HS-27A (cell line): ENCODE results near the gene LIN7A.
"Not testable (repeated sequence)": the region's sequence is repeated elsewhere in the genome, so short reads cannot be mapped to it uniquely, and the experiment has no call there.

Experiments
- DNase-seq: peaks from one replicate; pipeline ENCODE4 v3.0.0-alpha.2; 2012; ENCODE audit warnings: low read depth, missing footprints

LIN7A gene

GRCh38 chr12:80810874-80811273 lies 126.9 kb downstream of the LIN7A start:
- no peak for DNase-seq

DNA sequence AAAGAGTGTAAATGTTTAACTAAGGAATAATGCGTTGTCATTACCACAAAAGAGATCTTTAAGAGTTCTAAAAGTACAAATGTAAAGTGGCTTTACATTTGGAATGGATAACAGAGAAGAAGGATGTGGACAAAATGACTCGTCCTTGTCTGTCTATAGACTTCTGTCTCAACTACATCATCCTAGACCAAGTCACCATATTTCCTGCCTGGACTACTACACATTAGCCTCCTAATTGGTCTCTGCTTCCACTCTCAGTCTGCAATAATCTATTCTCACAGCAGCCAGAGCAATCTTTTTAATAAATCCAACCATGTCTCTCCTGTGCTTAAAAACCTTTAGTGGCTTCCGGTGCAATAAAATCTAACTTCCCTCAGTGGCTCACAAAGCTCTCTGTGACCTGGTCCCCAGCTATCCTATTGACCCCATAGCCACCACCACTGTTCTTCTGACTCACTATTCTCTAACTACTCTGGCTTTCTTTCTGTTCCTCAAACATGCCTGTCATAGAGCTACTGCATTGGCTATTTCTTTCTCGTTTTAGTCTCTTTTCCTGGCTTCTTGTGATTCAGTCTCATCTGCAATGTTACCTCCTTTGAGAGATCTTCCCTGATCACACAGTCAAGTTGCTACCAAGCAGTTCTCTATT lies 130.0 kb downstream of the LIN7A start:
- no peak for DNase-seq

DNA sequence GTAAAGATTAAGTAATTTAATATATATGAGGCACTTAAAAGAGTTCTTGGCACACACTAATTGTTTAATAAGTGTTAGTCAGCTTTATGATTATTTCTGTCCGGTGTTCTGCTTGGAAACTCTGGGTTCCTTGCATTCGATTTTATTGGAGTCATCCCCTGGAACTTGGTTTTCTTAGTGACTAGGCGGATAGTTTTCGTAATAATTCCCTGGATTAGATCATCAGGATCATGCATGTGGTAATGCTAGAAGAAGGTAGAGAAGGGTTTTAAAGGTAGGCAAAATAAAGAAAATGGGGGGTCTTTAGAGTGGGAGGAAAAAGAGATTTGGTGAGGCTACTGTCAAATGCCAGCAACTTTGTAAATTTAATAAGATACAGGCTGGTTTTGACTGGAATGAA lies 132.6 kb downstream of the LIN7A start:
- DNase-seq, result no peak

- no peak for DNase-seq
These were observed 134.9 kb downstream of the LIN7A start for GRCh38 chr12:80802652-80803400.

- DNase-seq, result no peak
These were observed 139.5 kb downstream of the LIN7A start for GRCh38 chr12:80798281-80798680.

DNA sequence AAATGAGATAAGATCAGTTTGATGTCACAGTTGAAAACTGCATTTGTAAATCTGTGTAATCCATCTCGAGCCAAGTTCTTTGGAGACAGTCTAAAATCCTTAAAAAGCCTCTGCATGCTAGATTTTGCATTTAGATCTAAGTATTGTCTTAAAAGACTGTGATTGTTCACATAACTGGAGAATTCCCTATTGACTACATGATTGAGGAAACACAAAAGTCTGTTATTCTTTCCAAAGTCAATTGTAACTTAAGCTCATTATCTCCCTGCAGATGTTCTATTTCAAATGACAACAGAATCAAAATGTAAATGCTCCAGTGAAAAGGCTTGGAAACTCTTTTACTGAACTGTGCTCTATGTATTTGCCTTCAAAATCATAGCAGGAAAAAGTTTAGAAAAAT lies 143.2 kb downstream of the LIN7A start:
- no peak for DNase-seq

DNA sequence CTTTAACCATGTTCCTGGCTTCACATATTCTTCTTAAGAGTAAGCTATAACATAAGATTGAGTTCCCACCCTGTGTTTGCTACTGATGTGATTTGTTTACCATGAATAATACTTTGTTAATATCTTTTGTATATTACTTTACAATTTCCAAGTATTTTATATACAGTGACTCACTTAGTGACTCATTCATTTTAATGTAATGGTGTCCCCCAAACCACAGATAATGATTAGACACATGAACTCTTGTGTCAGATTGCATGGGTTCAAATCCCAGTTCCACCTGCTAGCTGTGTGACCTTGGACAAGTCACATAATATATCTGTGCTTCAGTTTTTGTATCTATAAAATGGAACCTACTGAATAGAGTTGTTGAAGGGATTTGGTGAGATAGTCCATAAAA lies 144.9 kb downstream of the LIN7A start:
- DNase-seq, result no peak

GRCh38 chr12:80791863-80792262 lies 145.9 kb downstream of the LIN7A start:
- no peak for DNase-seq

DNA sequence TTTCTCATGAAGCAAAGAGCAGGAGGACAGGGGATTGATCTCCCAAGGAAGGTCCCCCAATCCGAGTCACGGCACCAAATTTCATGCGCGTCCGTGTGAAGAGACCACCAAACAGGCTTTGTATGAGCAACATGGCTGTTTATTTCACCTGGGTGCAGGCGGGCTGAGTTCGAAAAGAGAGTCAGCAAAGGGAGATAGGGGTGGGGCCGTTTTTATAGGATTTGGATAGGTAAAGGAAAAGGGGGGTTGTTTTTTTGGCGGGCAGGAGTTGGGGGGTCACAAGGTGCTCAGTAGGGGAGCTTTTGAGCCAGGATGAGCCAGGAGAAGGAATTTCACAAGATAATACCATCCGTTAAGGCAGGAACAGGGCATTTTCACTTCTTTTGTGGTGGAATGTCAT lies 149.3 kb downstream of the LIN7A start:
- not testable (repeated sequence) for DNase-seq

- DNase-seq, result not testable (repeated sequence)
These were observed 154.7 kb downstream of the LIN7A start for GRCh38 chr12:80782963-80783470.

- DNase-seq, result no peak
These were observed 156.4 kb downstream of the LIN7A start for GRCh38 chr12:80781313-80781712.

DNA sequence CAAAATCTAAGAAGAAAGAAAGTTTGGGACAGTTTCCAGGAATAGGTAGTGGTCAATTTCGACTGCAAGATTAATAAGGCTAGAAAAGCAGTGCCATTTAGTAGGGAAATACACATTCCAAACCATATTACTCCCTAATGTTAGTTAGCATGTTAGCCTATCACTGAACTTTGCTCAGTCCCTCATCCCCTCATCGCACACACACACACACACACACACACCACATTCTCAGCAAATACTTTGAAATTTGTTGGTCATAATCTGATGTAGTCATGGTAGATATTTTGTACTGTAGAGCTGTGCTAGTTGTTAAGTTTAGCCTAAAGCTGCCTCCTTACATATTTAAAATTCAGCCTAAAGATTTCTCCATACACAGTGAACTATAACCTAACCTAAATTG lies 157.0 kb downstream of the LIN7A start:
- DNase-seq, result no peak

GRCh38 chr12:80778005-80778541 lies 159.7 kb downstream of the LIN7A start:
- DNase-seq, result peak; percentile 77

GRCh38 chr12:80777587-80777986 lies 160.1 kb downstream of the LIN7A start:
- DNase-seq, result no peak

DNA sequence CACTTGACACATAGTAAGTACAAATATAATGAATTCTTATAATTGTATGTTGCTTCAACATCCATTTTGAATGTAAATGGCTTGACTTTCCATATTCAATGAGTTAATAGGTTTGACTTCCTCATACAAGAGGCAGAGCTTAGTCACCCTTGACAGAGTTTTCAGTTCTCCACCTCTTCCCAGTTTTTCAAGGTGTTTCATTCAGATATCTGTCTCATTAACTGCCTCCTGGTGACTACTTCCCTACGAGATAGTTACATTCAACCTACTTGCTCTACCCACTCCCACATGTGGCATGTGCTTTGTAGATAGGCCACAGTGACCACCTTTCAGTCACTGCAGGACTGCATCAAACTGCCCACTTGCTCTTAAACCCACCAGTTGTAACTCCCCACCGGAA lies 161.0 kb downstream of the LIN7A start:
- no peak for DNase-seq

DNA sequence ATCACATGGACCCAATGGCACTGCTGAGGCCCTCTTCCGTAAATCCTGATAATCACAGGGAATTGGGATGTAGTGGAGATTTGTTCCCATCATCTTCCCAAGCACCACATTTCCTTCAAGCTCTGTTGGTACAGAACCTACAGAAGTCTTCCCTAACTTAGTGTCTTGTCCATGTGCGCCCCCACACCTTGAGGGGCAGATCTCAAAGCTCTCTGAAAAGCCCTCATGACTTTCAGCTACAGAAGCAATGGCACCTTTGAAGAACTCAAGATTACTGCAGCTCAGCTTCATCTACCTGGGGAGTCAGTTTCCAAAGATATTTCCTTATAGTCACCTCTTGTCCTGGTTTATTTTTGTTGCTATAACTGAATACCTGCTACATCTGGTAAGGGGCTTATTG lies 166.8 kb downstream of the LIN7A start:
- DNase-seq, result no peak

- no peak for DNase-seq
These were observed 168.1 kb downstream of the LIN7A start for GRCh38 chr12:80769553-80770140.

GRCh38 chr12:80766897-80767296 lies 170.8 kb downstream of the LIN7A start:
- DNase-seq, result no peak

DNA sequence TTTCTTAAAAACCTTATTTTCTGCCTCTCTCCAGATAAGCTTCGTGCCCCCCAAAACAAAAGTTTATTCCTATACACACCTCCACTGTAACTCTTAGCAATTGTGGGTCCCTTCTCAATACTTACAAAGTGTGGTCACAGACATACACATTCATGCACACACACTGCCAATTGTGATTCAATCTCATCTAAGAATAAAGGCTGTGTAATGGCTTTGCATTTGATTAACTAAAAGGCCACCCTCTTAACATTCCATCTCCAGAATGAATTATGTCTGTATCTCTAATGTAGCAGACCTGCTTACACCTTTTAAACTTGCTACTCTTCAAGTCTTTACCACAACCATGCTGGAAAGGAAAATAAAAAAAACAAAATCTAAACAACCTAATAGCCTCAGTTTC lies 171.5 kb downstream of the LIN7A start:
- DNase-seq, result no peak

- no peak for DNase-seq
These were observed 173.9 kb downstream of the LIN7A start for GRCh38 chr12:80763874-80764273.

DNA sequence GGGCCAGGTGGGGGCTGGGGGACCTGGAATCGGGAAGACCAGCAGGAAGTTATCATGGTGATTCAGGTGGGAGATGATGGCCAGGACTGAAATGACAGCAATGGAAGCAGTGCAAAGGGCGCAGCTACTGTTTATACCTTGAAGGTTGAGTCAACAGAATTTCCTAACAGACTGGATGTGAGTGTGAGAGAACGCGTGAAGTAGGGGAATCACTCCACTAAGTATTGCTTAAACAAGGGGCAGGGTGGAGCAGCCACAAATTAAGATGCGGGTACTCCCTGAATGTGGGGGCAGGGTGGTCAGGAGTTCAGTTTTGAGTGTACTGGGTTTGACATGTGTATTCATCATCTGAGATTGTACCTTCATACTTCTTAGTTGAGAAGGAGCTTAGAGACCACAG lies 175.9 kb downstream of the LIN7A start:
- DNase-seq, result no peak

DNA sequence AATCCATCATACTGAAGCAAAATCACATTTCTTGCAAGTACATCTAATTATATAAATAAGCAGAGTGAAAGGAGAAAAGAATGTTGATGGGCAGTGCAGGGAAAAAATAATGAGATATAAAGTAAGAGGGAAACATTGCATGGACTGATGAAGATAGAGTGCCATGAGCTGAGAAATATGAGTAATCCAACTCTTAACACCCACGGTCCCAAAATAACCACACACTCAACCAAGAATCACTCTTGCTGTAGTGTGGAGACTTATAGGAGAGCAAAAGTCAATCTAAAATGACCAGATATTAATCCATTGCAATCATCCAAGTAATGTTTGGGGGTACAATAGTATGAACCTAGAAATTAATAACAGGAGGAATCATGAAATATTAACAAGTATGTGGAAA lies 180.9 kb downstream of the LIN7A start:
- DNase-seq, result no peak

- no peak for DNase-seq
These were observed 183.5 kb downstream of the LIN7A start for GRCh38 chr12:80754274-80754673.
